GM12878 (cell line): Measurements from ENCODE around the gene LMF2. TPM values are rescaled to one million over a fixed set of nuclear protein-coding genes. Genes with fewer than 3 reads are reported as not detected.

Experiments used
- ATAC-seq: fragments of 200-7000 bp; cut with Tn5 transposase; 3 replicates; pipeline ENCODE4 v1.9.1; 2020; ENCODE audit warnings: mild to moderate bottlenecking, moderate library complexity
- BruUV-seq: library from RNA; stranded (reverse); fragments of 400-500 nt; replicated peaks from 2 replicates; lab custom pipeline; 2021; lab: Mats Ljungman, UMichigan
- CTCF ChIA-PET: fragments of 300-600 bp; sonication (Branson Sonifier 250); formaldehyde crosslinking; extraction: SDS; loops from one replicate; lab custom pipeline; 2021; ENCODE audit warnings: inconsistent platforms; lab: Yijun Ruan, JAX
- POLR2A ChIA-PET: fragments of 350-600 bp; formaldehyde crosslinking; extraction: SDS; loops from one replicate; lab custom pipeline; 2021; ENCODE audit warnings: inconsistent platforms; lab: Charles Lee
- RAD21 ChIA-PET: fragments of 300-600 bp; sonication (Branson Sonifier 250); formaldehyde crosslinking; loops from one replicate; lab custom pipeline; 2023; ENCODE audit warnings: antibody characterized with exemption; ENCODE audit not compliant: unreplicated experiment; lab: Charles Lee
- SMC1A ChIA-PET: fragments of 300-600 bp; sonication (Branson Sonifier 250); formaldehyde crosslinking; loops from one replicate; lab custom pipeline; 2023; ENCODE audit not compliant: unreplicated experiment, uncharacterized antibody; lab: Charles Lee
- DNase-seq: peaks from one replicate; pipeline ENCODE4 v3.0.0-alpha.2; 2011; ENCODE audit warnings: low read depth, low spot score
- FAIRE-seq: peaks from 3 replicates; lab custom pipeline; 2011; peaks lifted over from hg19 to GRCh38; lab: Jason Lieb, UNC
- H2AFZ ChIP-seq: 2 replicates; pipeline ENCODE4 v1.6.0; 2011; ENCODE audit warnings: low read depth, low read length, control low read depth; ENCODE audit not compliant: control insufficient read depth
- H3K27ac ChIP-seq: 2 replicates; pipeline ENCODE4 v1.5.1; 2011; ENCODE audit warnings: control low read depth; ENCODE audit not compliant: control insufficient read depth, insufficient read depth
- H3K27me3 ChIP-seq, 2 experiments: replicated peaks in 1 of 2; 2 replicates each; pipeline versions ENCODE4 v1.6.0 to v1.6.1; 2011; ENCODE audit warnings: low read length in 1 of 2; ENCODE audit not compliant: control insufficient read depth in 2 of 2, insufficient read depth in 2 of 2
- H3K36me3 ChIP-seq, 2 experiments: 2 replicates each; pipeline ENCODE4 v1.5.1; 2011; ENCODE audit warnings: low read length in 1 of 2; ENCODE audit not compliant: control insufficient read depth in 2 of 2, insufficient read depth in 2 of 2
- H3K4me1 ChIP-seq: 2 replicates; pipeline ENCODE4 v1.6.1; 2011; ENCODE audit warnings: mild to moderate bottlenecking, low read length, moderate library complexity, mixed read lengths; ENCODE audit not compliant: control insufficient read depth, insufficient read depth
- H3K4me2 ChIP-seq: 2 replicates; pipeline ENCODE4 v1.6.0; 2011; ENCODE audit warnings: control low read depth; ENCODE audit not compliant: control insufficient read depth, insufficient read depth
- H3K4me3 ChIP-seq: fragments of 200-600 bp; sonication (generic); 2 replicates; pipeline ENCODE4 v1.5.1; 2016
- H3K79me2 ChIP-seq: 2 replicates; pipeline ENCODE4 v1.6.0; 2011; ENCODE audit warnings: low read length; ENCODE audit not compliant: control insufficient read depth, insufficient read depth
- H3K9ac ChIP-seq: 2 replicates; pipeline ENCODE4 v1.8.0; 2011; ENCODE audit warnings: low read length, control low read depth, mixed read lengths; ENCODE audit not compliant: control insufficient read depth, insufficient read depth
- H3K9me3 ChIP-seq: replicated peaks from 3 replicates; pipeline ENCODE4 v1.5.1; 2011; ENCODE audit warnings: mild to moderate bottlenecking, low read length; ENCODE audit not compliant: control insufficient read depth, insufficient read depth
- H4K20me1 ChIP-seq: 2 replicates; pipeline ENCODE4 v1.6.0; 2011; ENCODE audit not compliant: control insufficient read depth, insufficient read depth
- GABPA ChIP-seq: IDR thresholded peaks from 2 replicates; pipeline ENCODE4 v1.6.1; 2014; ENCODE audit warnings: antibody characterized with exemption, low read depth, mild to moderate bottlenecking, inconsistent platforms
- HDAC6 ChIP-seq: fragments of 200-600 bp; sonication (generic); IDR thresholded peaks from one replicate; pipeline ENCODE4 v1.8.0; 2017; ENCODE audit warnings: antibody characterized with exemption; ENCODE audit not compliant: unreplicated experiment
- IKZF1 ChIP-seq: fragments of 450-650 bp; conservative IDR thresholded peaks from 2 replicates; pipeline ENCODE4 v1.6.1; 2017; ENCODE audit warnings: antibody characterized with exemption, mild to moderate bottlenecking
- PML ChIP-seq: IDR thresholded peaks from 2 replicates; pipeline ENCODE4 v1.6.1; 2012; ENCODE audit warnings: low read length, inconsistent platforms
- POLR2AphosphoS5 ChIP-seq: IDR thresholded peaks from 2 replicates; pipeline ENCODE4 v1.6.1; 2011; ENCODE audit warnings: mild to moderate bottlenecking, low read length, inconsistent platforms
- RAD21 ChIP-seq: IDR thresholded peaks from 2 replicates; pipeline ENCODE4 v1.6.1; 2011; ENCODE audit warnings: mild to moderate bottlenecking, low read depth, low read length, moderate library complexity; ENCODE audit not compliant: insufficient read depth
- RFX5 ChIP-seq: IDR thresholded peaks from 2 replicates; pipeline ENCODE4 v1.6.1; 2011; ENCODE audit warnings: low read depth, low read length, improper control_type of control experiment
- SRF ChIP-seq, 2 experiments: IDR thresholded peaks; 2 replicates each; pipeline ENCODE4 v1.6.1; 2011; ENCODE audit warnings: low read depth in 2 of 2, low read length in 2 of 2, mild to moderate bottlenecking in 1 of 2, moderate library complexity in 1 of 2
- STAT1 ChIP-seq: fragments of 450-650 bp; conservative IDR thresholded peaks from 2 replicates; pipeline ENCODE4 v1.6.1; 2014; ENCODE audit warnings: antibody characterized with exemption, mild to moderate bottlenecking
- SUZ12 ChIP-seq: fragments of 200-600 bp; sonication (generic); IDR thresholded peaks from one replicate; pipeline ENCODE4 v1.6.1; 2018; ENCODE audit warnings: antibody characterized with exemption, mild to moderate bottlenecking; ENCODE audit not compliant: unreplicated experiment
- TCF3 ChIP-seq: IDR thresholded peaks from 2 replicates; pipeline ENCODE4 v1.6.1; 2012; ENCODE audit warnings: low read depth, mild to moderate bottlenecking, low read length, borderline replicate concordance; ENCODE audit not compliant: insufficient read depth
- ZNF622 ChIP-seq: fragments of 450-650 bp; IDR thresholded peaks from 2 replicates; pipeline ENCODE4 v1.6.1; 2017; ENCODE audit warnings: mild to moderate bottlenecking, inconsistent platforms
- WGBS: methylation state at CpG from one replicate; pipeline ENCODE4 v1.1.6; 2016; ENCODE audit warnings: low lambda C conversion rate; ENCODE audit not compliant: insufficient replicate concordance, insufficient coverage; ENCODE audit errors: missing lambda C conversion rate; 5-methylcytosine and 5-hydroxymethylcytosine counted together
- in situ Hi-C: fragments of 300-500 bp; cut with MboI; formaldehyde crosslinking; loops from 9 replicates; pipeline ENCODE4 v1.14.3; 2018; ENCODE audit warnings: mixed read lengths
- intact Hi-C: fragments of 100-400 bp; cut with micrococcal nuclease; formaldehyde crosslinking; loops from one replicate; pipeline ENCODE4 v1.14.2; 2022; ENCODE audit not compliant: unreplicated experiment
- polyA plus RNA-seq, 11 experiments: library from polyadenylated mRNA; depleted of rRNA in 4 of 11; unstranded in 6 of 11; stranded (reverse) in 5 of 11; fragments of >200 nt; fragmentation: Nextera tagmentation in 4 of 11; fragmentation: Illumina TruSeq in 1 of 11; extraction: Ambion mirVana in 4 of 11; extraction: Trizol in 1 of 11; gene quantifications; 1 replicate in 1 of 11; 2 replicates in 10 of 11; pipeline versions ENCODE4 v1.2.1 to v1.2.3, GENCODE V29; 2011 to 2016; ENCODE audit warnings: inconsistent platforms in 2 of 11, missing spikeins in 2 of 11, low read depth in 1 of 11
- total RNA-seq, 4 experiments: library from RNA; depleted of rRNA in 3 of 4; stranded (reverse); fragments of >200 nt in 3 of 4; fragmentation: Illumina TruSeq in 1 of 4; extraction: Trizol in 1 of 4; gene quantifications; 2 replicates each; pipeline versions ENCODE4 v1.2.1 to v1.2.3, GENCODE V29; 2013 to 2021
- TF ChIP-seq, protein P1 (sequence below): fragments of 450-650 bp; IDR thresholded peaks from 2 replicates; pipeline ENCODE4 v1.6.1; 2017; ENCODE audit warnings: antibody characterized with exemption, mild to moderate bottlenecking, moderate library complexity
- TF ChIP-seq, protein P2 (sequence below): IDR thresholded peaks from 2 replicates; pipeline ENCODE4 v1.6.1; 2012; ENCODE audit warnings: low read depth, low read length, improper control_type of control experiment

The LMF2 gene
- total and polyA plus RNA-seq, 10 of the 15 experiments (the other 5 are each of a cell fraction or from before 2014, with no cell fraction given): 0.08 to 57.5 (median 21.2) TPM

GRCh38 chr22:50508897-50509296, 1.4 kb upstream of the LMF2 start:
- FAIRE-seq: peak; percentile 47
- RAD21 ChIA-PET: interaction anchor here (1.2 to 3.1 kb wide), 4 partner anchors 15 to 257 kb away, joined by 3 to 64 read pairs (median 9); partner anchors contain the start of genes HDAC10, SCO2 and TYMP
- BruUV-seq: TSS peak; percentile 83
- no peak for TF ChIP-seq TCF3
- TF ChIP-seq RFX5: no peak
- TF ChIP-seq ZNF622: no peak
- TF ChIP-seq RAD21: no peak
- no peak for TF ChIP-seq SUZ12
- no peak for TF ChIP-seq PML
- no peak for TF ChIP-seq SRF (IDR thresholded peaks at IDR 0.05; ENCODE audit: low read depth in 2 of 2, low read length in 2 of 2)
- TF ChIP-seq GABPA: no peak
- TF ChIP-seq STAT1: no peak
- TF ChIP-seq IKZF1: no peak
- TF ChIP-seq POLR2AphosphoS5: no peak
- TF ChIP-seq, protein P1, sequence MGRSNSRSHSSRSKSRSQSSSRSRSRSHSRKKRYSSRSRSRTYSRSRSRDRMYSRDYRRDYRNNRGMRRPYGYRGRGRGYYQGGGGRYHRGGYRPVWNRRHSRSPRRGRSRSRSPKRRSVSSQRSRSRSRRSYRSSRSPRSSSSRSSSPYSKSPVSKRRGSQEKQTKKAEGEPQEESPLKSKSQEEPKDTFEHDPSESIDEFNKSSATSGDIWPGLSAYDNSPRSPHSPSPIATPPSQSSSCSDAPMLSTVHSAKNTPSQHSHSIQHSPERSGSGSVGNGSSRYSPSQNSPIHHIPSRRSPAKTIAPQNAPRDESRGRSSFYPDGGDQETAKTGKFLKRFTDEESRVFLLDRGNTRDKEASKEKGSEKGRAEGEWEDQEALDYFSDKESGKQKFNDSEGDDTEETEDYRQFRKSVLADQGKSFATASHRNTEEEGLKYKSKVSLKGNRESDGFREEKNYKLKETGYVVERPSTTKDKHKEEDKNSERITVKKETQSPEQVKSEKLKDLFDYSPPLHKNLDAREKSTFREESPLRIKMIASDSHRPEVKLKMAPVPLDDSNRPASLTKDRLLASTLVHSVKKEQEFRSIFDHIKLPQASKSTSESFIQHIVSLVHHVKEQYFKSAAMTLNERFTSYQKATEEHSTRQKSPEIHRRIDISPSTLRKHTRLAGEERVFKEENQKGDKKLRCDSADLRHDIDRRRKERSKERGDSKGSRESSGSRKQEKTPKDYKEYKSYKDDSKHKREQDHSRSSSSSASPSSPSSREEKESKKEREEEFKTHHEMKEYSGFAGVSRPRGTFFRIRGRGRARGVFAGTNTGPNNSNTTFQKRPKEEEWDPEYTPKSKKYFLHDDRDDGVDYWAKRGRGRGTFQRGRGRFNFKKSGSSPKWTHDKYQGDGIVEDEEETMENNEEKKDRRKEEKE: no peak
- TF ChIP-seq, protein P2, sequence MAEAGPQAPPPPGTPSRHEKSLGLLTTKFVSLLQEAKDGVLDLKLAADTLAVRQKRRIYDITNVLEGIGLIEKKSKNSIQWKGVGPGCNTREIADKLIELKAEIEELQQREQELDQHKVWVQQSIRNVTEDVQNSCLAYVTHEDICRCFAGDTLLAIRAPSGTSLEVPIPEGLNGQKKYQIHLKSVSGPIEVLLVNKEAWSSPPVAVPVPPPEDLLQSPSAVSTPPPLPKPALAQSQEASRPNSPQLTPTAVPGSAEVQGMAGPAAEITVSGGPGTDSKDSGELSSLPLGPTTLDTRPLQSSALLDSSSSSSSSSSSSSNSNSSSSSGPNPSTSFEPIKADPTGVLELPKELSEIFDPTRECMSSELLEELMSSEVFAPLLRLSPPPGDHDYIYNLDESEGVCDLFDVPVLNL: no peak
- TF ChIP-seq HDAC6: no peak
- TF ChIP-seq, all 136 proteins: peak for 0
- Histone ChIP-seq H3K4me2 (peak overlapping the region; percentile 64), H3K79me2 (peaks cover 50% of the 10 kb centered on the region), H3K9me3 (no peaks in the 10 kb centered on the region), H3K4me1 (peaks cover 9% of the 10 kb centered on the region), H3K9ac (peak overlapping the region; percentile 70), H4K20me1 (no peaks in the 10 kb centered on the region), H3K27me3 (no peaks in the 10 kb centered on the region), H3K4me3 (peak overlapping the region; percentile 85), H3K27ac (peak overlapping the region; percentile 90), H2AFZ (no peak overlapping the region), H3K36me3 (peaks cover 4 to 6% of the 10 kb centered on the region in 2 experiments; a peak in 3 of 4 replicates)
- ChIA-PET CTCF (interaction anchor here (0.7 to 3.6 kb wide), 8 partner anchors 11 to 112 kb away, joined by 3 to 38 read pairs (median 10); partner anchors contain the start of genes SCO2 and SYCE3), POLR2A (interaction anchor here (0.6 to 7.2 kb wide), 8 partner anchors 16 to 258 kb away, joined by 3 to 84 read pairs (median 6); partner anchors contain the start of genes HDAC10, SCO2 and SYCE3), SMC1A (interaction anchor here (0.8 to 2.8 kb wide), 7 partner anchors 14 to 112 kb away, joined by 3 to 18 read pairs (median 5); partner anchors contain the start of gene SCO2)
- intact Hi-C loops (no loop called here), in situ Hi-C loops (no loop called here)
- WGBS: 0% methylated on average over 3 of the region's 3 CpGs
- no peak for DNase-seq
- ATAC-seq: peak; percentile 3
